WERI-Rb-1 (cell line): ENCODE data around the gene ARHGAP22.

ENCODE experiments used
- DNase-seq: peaks from one replicate; pipeline ENCODE4 v3.0.0-alpha.2; 2020
- H3K27ac ChIP-seq: fragments of 250-450 bp; sonication (Bioruptor Pico); 2 replicates; pipeline ENCODE4 v1.5.1; 2020; ENCODE audit warnings: mild to moderate bottlenecking, moderate library complexity
- H3K27me3 ChIP-seq: fragments of 250-450 bp; sonication (Bioruptor Pico); 2 replicates; pipeline ENCODE4 v1.5.1; 2021; ENCODE audit warnings: mild to moderate bottlenecking, low read depth, moderate library complexity; ENCODE audit not compliant: insufficient read depth, severe bottlenecking
- H3K36me3 ChIP-seq: fragments of 250-450 bp; sonication (Bioruptor Pico); 2 replicates; pipeline ENCODE4 v1.5.1; 2020; ENCODE audit warnings: mild to moderate bottlenecking, moderate library complexity
- H3K4me3 ChIP-seq: 2 replicates; pipeline ENCODE4 v1.5.1; 2011; ENCODE audit warnings: low read depth, mild to moderate bottlenecking, control low read depth, low read length
- H3K9me3 ChIP-seq: fragments of 250-450 bp; sonication (Bioruptor Pico); 2 replicates; pipeline ENCODE4 v1.5.1; 2021; ENCODE audit warnings: mild to moderate bottlenecking, moderate library complexity; ENCODE audit not compliant: severe bottlenecking
- TF ChIP-seq, protein P1 (sequence below): IDR thresholded peaks from 2 replicates; pipeline ENCODE4 v1.5.1; 2011; ENCODE audit warnings: low read depth, mild to moderate bottlenecking, control low read depth, inconsistent platforms, low read length

Gene ARHGAP22

DNA sequence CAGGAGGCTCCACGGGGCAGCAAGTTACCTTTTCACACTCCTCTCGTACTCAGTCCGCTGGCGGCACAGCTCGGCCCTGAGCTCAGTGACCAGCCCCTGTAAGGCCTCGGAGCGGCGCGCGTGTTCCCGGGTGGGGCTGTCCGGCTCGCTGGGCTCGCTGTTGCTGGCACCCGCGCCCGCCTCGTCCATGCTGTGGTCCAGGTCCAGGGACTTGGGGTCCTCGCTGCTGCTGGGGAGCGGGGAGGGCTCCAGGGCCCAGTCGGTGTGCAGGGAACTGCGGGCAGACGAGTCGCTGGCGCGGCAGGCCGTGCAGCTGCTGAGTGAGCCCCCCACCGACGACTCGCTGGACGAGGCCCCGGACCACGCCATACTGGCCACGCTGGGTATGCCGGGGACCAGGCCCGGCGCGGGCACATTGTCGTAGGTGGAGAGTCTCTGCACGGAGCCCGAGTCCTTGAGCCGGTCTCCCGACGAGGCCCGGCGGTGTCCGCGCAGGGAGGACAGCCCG lies 154.6 kb downstream of the ARHGAP22 start:
- Histone ChIP-seq H3K4me3 (no peak overlapping the region), H3K36me3 (no peaks in the 10 kb centered on the region), H3K27me3 (no peaks in the 10 kb centered on the region), H3K9me3 (no peaks in the 10 kb centered on the region), H3K27ac (no peak overlapping the region)
- TF ChIP-seq, protein P1, sequence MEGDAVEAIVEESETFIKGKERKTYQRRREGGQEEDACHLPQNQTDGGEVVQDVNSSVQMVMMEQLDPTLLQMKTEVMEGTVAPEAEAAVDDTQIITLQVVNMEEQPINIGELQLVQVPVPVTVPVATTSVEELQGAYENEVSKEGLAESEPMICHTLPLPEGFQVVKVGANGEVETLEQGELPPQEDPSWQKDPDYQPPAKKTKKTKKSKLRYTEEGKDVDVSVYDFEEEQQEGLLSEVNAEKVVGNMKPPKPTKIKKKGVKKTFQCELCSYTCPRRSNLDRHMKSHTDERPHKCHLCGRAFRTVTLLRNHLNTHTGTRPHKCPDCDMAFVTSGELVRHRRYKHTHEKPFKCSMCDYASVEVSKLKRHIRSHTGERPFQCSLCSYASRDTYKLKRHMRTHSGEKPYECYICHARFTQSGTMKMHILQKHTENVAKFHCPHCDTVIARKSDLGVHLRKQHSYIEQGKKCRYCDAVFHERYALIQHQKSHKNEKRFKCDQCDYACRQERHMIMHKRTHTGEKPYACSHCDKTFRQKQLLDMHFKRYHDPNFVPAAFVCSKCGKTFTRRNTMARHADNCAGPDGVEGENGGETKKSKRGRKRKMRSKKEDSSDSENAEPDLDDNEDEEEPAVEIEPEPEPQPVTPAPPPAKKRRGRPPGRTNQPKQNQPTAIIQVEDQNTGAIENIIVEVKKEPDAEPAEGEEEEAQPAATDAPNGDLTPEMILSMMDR = no peak
- DNase-seq = no peak

DNA sequence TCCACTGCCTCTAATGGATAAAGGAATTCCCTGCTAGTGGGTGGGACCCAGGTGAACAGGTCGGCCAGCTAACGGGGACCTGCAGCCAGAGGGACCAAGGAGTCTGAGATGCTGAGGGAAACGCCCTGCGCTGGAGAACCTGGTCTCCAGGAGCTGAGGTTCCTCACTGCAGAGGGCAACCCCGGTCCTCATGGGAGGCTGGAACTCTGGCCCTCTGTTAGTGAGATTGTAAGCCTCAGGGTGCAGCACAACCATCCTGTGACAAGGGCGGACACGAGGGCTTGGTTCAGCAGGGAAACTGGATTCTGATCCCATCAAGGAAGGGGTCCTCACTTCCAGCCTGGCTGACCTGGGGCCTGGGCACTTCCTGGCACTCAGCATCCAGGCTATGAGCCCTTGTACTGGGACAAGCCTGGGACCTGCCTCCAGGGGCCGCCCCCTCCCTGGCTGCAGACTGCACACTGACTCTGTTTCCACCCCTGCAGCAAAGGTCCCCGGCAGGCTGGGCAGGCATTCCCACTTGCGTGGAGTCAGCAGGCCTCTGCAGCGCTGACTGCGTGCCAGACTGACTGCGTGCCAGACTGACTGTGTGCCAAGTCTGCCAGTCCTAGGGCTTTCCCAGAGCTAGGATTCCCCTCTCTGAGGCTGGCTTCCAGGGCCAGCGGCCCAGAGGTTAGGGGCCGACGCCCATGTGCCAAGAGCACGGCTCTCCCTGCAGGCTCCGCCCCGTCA lies 155.2 kb downstream of the ARHGAP22 start:
- TF ChIP-seq, protein P1 = no peak
- Histone ChIP-seq H3K4me3 (no peak overlapping the region), H3K36me3 (no peaks in the 10 kb centered on the region), H3K9me3 (no peaks in the 10 kb centered on the region), H3K27me3 (no peaks in the 10 kb centered on the region), H3K27ac (no peak overlapping the region)
- DNase-seq = peak; percentile 6

DNA sequence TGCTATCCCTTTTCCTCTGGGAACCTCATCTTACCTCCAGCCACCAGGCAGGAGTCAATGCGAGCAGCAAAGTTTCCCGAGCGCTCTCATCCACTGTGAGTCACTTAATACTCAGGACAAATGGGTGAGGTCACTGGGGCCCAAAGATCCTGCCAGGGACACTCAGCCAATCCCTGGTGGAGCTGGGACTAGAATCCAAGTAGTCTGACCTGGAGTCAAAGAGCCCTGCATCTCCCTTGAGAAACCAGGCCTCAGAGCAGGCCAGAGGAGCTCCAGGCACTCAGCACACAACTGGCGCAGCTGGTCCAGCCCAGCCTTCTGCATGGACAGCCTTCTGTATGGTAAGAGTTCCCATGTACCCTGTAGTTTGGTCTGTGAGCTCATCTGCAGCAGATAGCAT lies 156.1 kb downstream of the ARHGAP22 start:
- TF ChIP-seq, protein P1 = no peak
- Histone ChIP-seq H3K27ac (no peak overlapping the region), H3K36me3 (no peaks in the 10 kb centered on the region), H3K27me3 (no peaks in the 10 kb centered on the region), H3K9me3 (no peaks in the 10 kb centered on the region), H3K4me3 (no peak overlapping the region)
- DNase-seq = peak; percentile 8

DNA sequence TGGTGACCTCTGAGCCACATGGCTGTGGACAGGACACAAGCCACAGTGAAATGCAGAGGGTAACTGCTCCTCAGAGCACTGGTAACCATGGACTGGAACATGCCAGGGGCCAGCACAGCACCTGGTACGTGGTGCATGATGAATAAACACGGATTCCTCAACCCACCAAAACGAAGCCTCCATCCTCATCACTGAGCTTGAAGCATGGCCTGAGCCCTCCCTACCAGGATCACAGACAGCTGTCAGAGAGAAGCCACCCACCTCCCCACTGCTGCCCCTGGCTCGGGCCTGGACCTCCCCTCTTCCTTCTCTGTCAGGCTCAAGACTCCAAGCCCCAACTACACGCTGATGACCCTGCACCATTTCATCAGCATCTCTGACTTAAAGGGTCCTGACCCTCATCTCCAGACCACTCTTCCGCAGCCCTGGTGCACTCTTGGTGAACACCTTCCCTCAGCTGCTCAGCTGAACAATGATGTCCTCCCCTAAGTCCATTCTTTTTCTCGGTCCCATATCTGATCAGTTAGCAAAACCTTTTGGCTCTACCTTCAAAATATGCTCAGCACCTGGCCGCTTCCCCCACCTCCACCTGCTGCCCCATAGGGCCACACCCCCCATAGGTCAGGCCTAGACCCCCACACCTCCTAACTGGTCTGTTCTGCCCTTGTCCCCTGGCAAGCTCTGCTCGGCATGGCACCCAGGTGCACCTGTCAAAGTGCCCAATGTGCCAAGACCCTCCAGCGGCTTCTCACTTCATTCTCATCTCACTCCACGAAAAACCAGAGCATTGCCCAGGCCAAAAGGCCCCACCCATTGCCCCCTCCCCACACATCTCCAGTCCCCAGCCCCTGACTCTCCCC lies 157.3 kb downstream of the ARHGAP22 start:
- Histone ChIP-seq H3K27me3 (no peaks in the 10 kb centered on the region), H3K4me3 (no peak overlapping the region), H3K27ac (no peak overlapping the region), H3K9me3 (no peaks in the 10 kb centered on the region), H3K36me3 (no peaks in the 10 kb centered on the region)
- TF ChIP-seq, protein P1 = no peak
- DNase-seq = no peak

DNA sequence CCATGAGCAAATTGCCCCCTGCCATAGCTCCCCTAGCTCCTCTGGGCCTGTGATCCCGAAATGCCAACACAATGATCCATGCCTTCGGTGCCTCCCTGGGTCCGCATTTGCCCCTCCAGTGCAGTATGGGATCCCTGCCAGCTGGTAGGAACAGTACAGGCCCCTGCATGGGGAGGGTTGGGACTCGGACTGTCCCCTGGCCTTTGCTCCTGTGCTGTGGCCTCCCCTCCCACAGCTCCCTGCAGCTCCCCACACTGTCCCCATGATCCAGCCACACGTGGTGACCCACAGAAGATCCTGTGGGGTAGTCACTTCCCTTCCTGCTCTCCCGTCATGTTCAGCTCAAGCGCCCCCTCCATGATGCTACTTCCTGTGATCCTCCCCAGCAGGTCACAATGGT lies 158.1 kb downstream of the ARHGAP22 start:
- no peaks in the 10 kb centered on the region for H3K36me3 ChIP-seq
- no peaks in the 10 kb centered on the region for H3K9me3 ChIP-seq
- TF ChIP-seq, protein P1 = no peak
- H3K4me3 ChIP-seq = no peak overlapping the region
- DNase-seq = peak; percentile 5
- H3K27me3 ChIP-seq = no peaks in the 10 kb centered on the region
- H3K27ac ChIP-seq = 0 out of 2 replicates have a peak overlapping the region, but pooled peaks have one; percentile 79
